Esophagus squamous epithelium (tissue), 5 donors: ENCODE results near the gene IAH1. TPM values are rescaled to one million over a fixed set of nuclear protein-coding genes. Genes with fewer than 3 reads are reported as not detected.
A peak's percentile ranks its signal among the peaks of the same experiment; 100 is the strongest.

ENCODE experiments used
- DNase-seq: peaks from one replicate; lab custom pipeline; 2025; lab: John Stamatoyannopoulos, UW
- H3K27ac ChIP-seq, 4 donors: fragments of 200-600 bp; sonication (generic); one replicate each; pipeline ENCODE4 v1.5.1; 2016 to 2019; ENCODE audit warnings: mild to moderate bottlenecking in 1 of 4
- H3K27me3 ChIP-seq, 4 donors: fragments of 200-600 bp; sonication (generic); 1 replicate in 3 of 4; 2 replicates in 1 of 4; pipeline versions ENCODE4 v1.5.1 to v1.6.0; 2017 to 2021; ENCODE audit warnings: antibody characterized with exemption in 1 of 4
- H3K36me3 ChIP-seq, 3 donors: fragments of 200-600 bp; sonication (generic); one replicate each; pipeline ENCODE4 v1.5.1; 2016 to 2019
- H3K4me1 ChIP-seq, 3 donors: fragments of 200-600 bp; sonication (generic); one replicate each; pipeline ENCODE4 v1.5.1; 2017 to 2019
- H3K4me3 ChIP-seq, 4 donors: fragments of 200-600 bp; sonication (generic); 1 replicate in 3 of 4; 2 replicates in 1 of 4; pipeline ENCODE4 v1.5.1; 2016 to 2019; ENCODE audit warnings: mild to moderate bottlenecking in 2 of 4, moderate library complexity in 1 of 4
- H3K9me3 ChIP-seq, 3 donors: fragments of 200-600 bp; sonication (generic); one replicate each; pipeline ENCODE4 v1.5.1; 2016 to 2019
- CTCF ChIP-seq, 6 experiments: fragments of 450-650 bp in 4 of 6; fragments of 200-600 bp in 2 of 6; sonication (generic) in 2 of 6; IDR thresholded peaks; one replicate each; pipeline ENCODE4 v1.5.1; 2016 to 2019; ENCODE audit warnings: antibody characterized with exemption in 6 of 6, mild to moderate bottlenecking in 4 of 6, moderate library complexity in 4 of 6
- POLR2A ChIP-seq, 4 donors: fragments of 450-650 bp; IDR thresholded peaks; one replicate each; pipeline ENCODE4 v1.6.1; 2017; ENCODE audit warnings: antibody characterized with exemption in 4 of 4, mild to moderate bottlenecking in 4 of 4, moderate library complexity in 3 of 4
- WGBS, 2 donors: methylation state at CpG; one replicate each; pipeline ENCODE4 v1.1.5; 2018; 5-methylcytosine and 5-hydroxymethylcytosine counted together
- intact Hi-C: fragments of 100-400 bp; cut with DNase I; formaldehyde crosslinking; loops from one replicate; pipeline ENCODE4 v1.15.0; 2022
- total RNA-seq, 4 donors: library from RNA; depleted of rRNA; stranded (reverse); fragments of >200 nt; gene quantifications; one replicate each; pipeline ENCODE4 v1.1.0, GENCODE V29; 2016
- donor health status: DM: yes; HTN: yes; CAD: no.

Gene IAH1
- total RNA-seq, 4 donors from 2014 or later = 6.0 to 47.9 (median 25.2) TPM

DNA sequence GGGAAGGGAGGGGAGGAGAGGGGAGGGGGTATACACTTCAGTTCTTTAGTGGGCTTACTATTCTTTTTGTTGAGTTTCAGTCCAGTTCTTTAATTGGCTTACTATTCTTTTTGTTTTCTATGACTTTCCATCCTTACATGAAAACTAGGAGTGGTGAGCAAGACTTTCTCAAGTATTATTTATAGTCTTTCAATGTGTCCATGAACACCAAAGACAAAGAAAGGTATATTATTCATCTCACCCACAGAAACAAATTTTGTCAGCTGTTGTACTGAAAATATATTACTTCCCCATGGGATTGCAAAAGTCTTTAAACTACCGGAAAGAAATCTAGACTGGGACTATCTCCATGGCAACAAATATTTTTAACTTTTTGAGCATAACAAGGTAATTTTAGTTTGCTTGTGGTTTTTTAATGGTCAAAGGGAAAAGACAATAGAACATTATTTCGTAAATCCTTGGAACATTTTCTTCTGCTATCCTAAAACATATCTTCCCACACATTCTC, 63.7 kb downstream of the IAH1 start:
- Histone ChIP-seq H3K4me1 (peaks cover 0 to 24% (median 6%) of the 10 kb centered on the region in 3 donors), H3K9me3 (no peaks in the 10 kb centered on the region), H3K27ac (peak overlapping the region in 3 of 4 donors; percentile 35 to 57 (median 40)), H3K27me3 (no peaks in the 10 kb centered on the region), H3K36me3 (peaks cover 0 to 59% (median 0%) of the 10 kb centered on the region in 3 donors), H3K4me3 (no peak overlapping the region)
- WGBS, 2 donors = 21 to 36% methylated on average over 2 of the region's 2 CpGs
- intact Hi-C loops = no loop called here
- no peak for TF ChIP-seq POLR2A (IDR thresholded peaks at IDR 0.05)
- no peak for TF ChIP-seq CTCF (IDR thresholded peaks at IDR 0.05)
- DNase-seq = no peak

Other genes starting within 250 kb of the IAH1 start
- 10 to 100 TPM; 14.3 to 39.1 (median 32.6) TPM for gene ITGB1BP1, start 51.0 kb upstream of the IAH1 start, total RNA-seq
- 10 to 100 TPM; 20.4 to 27.9 (median 24.0) TPM for gene CPSF3, start 50.9 kb upstream of the IAH1 start, total RNA-seq
- 10 to 100 TPM; 21.5 to 38.9 (median 29.2) TPM for gene ADAM17, start 81.3 kb downstream of the IAH1 start, total RNA-seq
- gene YWHAQ, start 156.4 kb downstream of the IAH1 start, total RNA-seq = 100 to 1,000 TPM; 141 to 442 (median 227) TPM